Measurements from ENCODE around the gene GALNT2.

DNA sequence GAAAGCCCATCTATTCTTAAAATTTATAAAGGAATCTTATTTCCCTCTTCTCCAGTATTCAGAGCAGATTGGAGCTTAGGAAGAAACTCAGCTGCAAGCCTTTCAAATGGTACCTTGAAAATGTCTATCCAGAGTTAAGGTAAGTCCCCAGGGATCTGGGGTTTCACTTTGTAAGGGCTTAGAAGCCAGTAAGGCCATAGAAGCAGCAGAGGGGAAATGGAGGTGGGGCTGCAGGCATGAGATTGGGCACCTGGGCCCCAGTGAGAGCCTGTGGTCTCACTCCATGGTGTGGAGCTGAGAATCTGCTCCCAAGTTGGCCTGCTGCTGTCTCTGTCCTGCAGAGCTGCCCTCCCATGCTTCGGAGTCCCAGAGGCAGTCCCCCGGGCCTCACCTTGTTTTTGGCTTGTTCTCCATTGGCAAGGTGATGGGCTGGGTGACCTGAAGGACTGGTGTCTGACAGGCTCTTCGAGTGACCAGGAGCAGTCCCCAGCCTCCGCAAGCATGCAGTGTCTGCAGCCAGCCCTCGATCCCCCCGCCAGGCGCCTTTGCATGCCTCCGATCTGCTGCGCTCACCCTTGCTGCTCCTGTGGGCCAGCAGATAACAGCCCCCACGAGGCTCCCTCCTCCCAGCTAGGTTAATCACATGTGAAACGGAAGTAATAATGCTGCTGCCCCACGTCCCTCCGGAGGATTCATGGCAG is 196.0 kb downstream of the GALNT2 start:
- no peak for TF ChIP-seq EZH2 (IDR thresholded peaks at IDR 0.05)
- TF ChIP-seq FOXP2 (optimal IDR thresholded peaks at IDR 0.05; ENCODE audit: control extremely low read depth, extremely low read length, insufficient read depth): no peak
